Measurements from ENCODE around the gene PRR29. TPM values are rescaled to one million over a fixed set of nuclear protein-coding genes. Genes with fewer than 3 reads are reported as not detected.

The PRR29 gene
- polyA plus RNA-seq, 1 donor from 2014 or later, result 2.8 TPM

- Histone ChIP-seq H3K9me3 (ENCODE audit: low read length) (no peaks in the 10 kb centered on the region), H2AFZ (ENCODE audit: low read depth, low read length) (no peak overlapping the region), H3K27me3 (ENCODE audit: insufficient read depth, low read depth, low read length) (no peaks in the 10 kb centered on the region), H3K9me2 (ENCODE audit: insufficient read depth, low read length) (no peaks in the 10 kb centered on the region), H3K79me2 (replicated peaks; ENCODE audit: insufficient read depth, low read length) (no peaks in the 10 kb centered on the region), H3K36me3 (ENCODE audit: insufficient read depth, low read length) (no peaks in the 10 kb centered on the region), H3F3A (ENCODE audit: insufficient read depth, low read length, poor library complexity, severe bottlenecking) (no peaks in the 10 kb centered on the region), H3K27ac (ENCODE audit: low read length) (no peak overlapping the region), H4K20me1 (ENCODE audit: insufficient read depth) (no peaks in the 10 kb centered on the region), H3K9ac (ENCODE audit: low read length) (no peak overlapping the region), H3K4me2 (ENCODE audit: low read length) (no peak overlapping the region), H3K4me3 (ENCODE audit: low read length) (no peak overlapping the region)
- TF ChIP-seq TAF1 (IDR thresholded peaks at IDR 0.05; ENCODE audit: low read depth) (no peak), CTCF (IDR thresholded peaks at IDR 0.05; ENCODE audit: poor library complexity, severe bottlenecking) (no peak), MXI1 (conservative IDR thresholded peaks at IDR 0.05; ENCODE audit: poor library complexity, severe bottlenecking) (no peak), SMC3 (conservative IDR thresholded peaks at IDR 0.05; ENCODE audit: poor library complexity) (no peak), POLR2AphosphoS5 (IDR thresholded peaks at IDR 0.05) (no peak), EP300 (conservative IDR thresholded peaks at IDR 0.05; ENCODE audit: poor library complexity, severe bottlenecking) (no peak), RAD21 (conservative IDR thresholded peaks at IDR 0.05) (no peak), EZH2 (IDR thresholded peaks at IDR 0.05; ENCODE audit: borderline replicate concordance, insufficient read depth, low read length, poor library complexity, severe bottlenecking) (no peak), REST (IDR thresholded peaks at IDR 0.05; ENCODE audit: borderline replicate concordance) (no peak)
Measured at GRCh38 chr17:63955791-63956190, 42.4 kb upstream of the PRR29 start.

- no peak overlapping the region for H3K9ac ChIP-seq (ENCODE audit: low read length)
- H2AFZ ChIP-seq (ENCODE audit: low read depth, low read length), result no peak overlapping the region
- H3F3A ChIP-seq (ENCODE audit: insufficient read depth, low read length, poor library complexity, severe bottlenecking), result no peaks in the 10 kb centered on the region
- TF ChIP-seq EZH2 (IDR thresholded peaks at IDR 0.05; ENCODE audit: borderline replicate concordance, insufficient read depth, low read length, poor library complexity, severe bottlenecking), result no peak
- TF ChIP-seq CTCF (IDR thresholded peaks at IDR 0.05; ENCODE audit: poor library complexity, severe bottlenecking), result no peak
- TF ChIP-seq SMC3 (conservative IDR thresholded peaks at IDR 0.05; ENCODE audit: poor library complexity), result no peak
- no peak for TF ChIP-seq RAD21 (conservative IDR thresholded peaks at IDR 0.05)
- no peak for TF ChIP-seq REST (IDR thresholded peaks at IDR 0.05; ENCODE audit: borderline replicate concordance)
- no peak for TF ChIP-seq POLR2AphosphoS5 (IDR thresholded peaks at IDR 0.05)
- TF ChIP-seq TAF1 (IDR thresholded peaks at IDR 0.05; ENCODE audit: low read depth), result no peak
- TF ChIP-seq EP300 (conservative IDR thresholded peaks at IDR 0.05; ENCODE audit: poor library complexity, severe bottlenecking), result no peak
- no peak for TF ChIP-seq MXI1 (conservative IDR thresholded peaks at IDR 0.05; ENCODE audit: poor library complexity, severe bottlenecking)
- H3K27ac ChIP-seq (ENCODE audit: low read length), result no peak overlapping the region
- no peaks in the 10 kb centered on the region for H3K36me3 ChIP-seq (ENCODE audit: insufficient read depth, low read length)
- H3K4me3 ChIP-seq (ENCODE audit: low read length), result no peak overlapping the region
- H4K20me1 ChIP-seq (ENCODE audit: insufficient read depth), result no peaks in the 10 kb centered on the region
- no peaks in the 10 kb centered on the region for H3K79me2 ChIP-seq (replicated peaks; ENCODE audit: insufficient read depth, low read length)
- H3K9me3 ChIP-seq (ENCODE audit: low read length), result no peaks in the 10 kb centered on the region
- H3K4me2 ChIP-seq (ENCODE audit: low read length), result no peak overlapping the region
- H3K27me3 ChIP-seq (ENCODE audit: insufficient read depth, low read depth, low read length), result no peaks in the 10 kb centered on the region
- H3K9me2 ChIP-seq (ENCODE audit: insufficient read depth, low read length), result no peaks in the 10 kb centered on the region
Measured at GRCh38 chr17:63956296-63956920, 41.7 kb upstream of the PRR29 start.
